ENCODE results near the gene B4GALNT1. TPM values are rescaled to one million over a fixed set of nuclear protein-coding genes. Genes with fewer than 3 reads are reported as not detected.

B4GALNT1 gene
- total and polyA plus RNA-seq, 9 of the 15 experiments (the other 6 are each of a cell fraction or from before 2014, with no cell fraction given), result 1.0 to 32.2 (median 9.8) TPM

DNA sequence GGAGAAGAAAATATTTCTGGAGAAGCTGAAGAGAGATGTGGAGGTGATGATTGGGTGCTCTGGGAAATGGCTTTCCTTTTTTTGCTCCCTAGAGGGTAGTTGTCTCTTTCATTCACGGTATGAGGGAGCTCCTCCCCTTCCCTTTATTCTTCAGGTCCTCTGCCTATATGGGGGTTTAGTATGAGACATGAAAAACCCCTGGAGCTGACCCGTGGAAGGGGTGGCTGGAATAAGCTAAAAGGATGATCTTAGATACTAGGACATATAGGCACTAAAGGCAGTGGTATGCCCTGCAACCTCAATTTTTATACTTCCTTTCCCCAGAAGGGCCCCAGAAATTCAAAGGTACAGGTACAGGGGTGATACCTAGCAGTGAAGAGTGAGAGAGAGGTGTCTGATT, 32.6 kb downstream of the B4GALNT1 start (continued):
- TF ChIP-seq TEAD2 (tag; IDR thresholded peaks at IDR 0.05) (no peak), ZNF76 (CRISPR knock-in tag; IDR thresholded peaks at IDR 0.05; ENCODE audit: borderline replicate concordance) (no peak), MCM7 (IDR thresholded peaks at IDR 0.05) (no peak)
- TF ChIP-seq, protein P1, sequence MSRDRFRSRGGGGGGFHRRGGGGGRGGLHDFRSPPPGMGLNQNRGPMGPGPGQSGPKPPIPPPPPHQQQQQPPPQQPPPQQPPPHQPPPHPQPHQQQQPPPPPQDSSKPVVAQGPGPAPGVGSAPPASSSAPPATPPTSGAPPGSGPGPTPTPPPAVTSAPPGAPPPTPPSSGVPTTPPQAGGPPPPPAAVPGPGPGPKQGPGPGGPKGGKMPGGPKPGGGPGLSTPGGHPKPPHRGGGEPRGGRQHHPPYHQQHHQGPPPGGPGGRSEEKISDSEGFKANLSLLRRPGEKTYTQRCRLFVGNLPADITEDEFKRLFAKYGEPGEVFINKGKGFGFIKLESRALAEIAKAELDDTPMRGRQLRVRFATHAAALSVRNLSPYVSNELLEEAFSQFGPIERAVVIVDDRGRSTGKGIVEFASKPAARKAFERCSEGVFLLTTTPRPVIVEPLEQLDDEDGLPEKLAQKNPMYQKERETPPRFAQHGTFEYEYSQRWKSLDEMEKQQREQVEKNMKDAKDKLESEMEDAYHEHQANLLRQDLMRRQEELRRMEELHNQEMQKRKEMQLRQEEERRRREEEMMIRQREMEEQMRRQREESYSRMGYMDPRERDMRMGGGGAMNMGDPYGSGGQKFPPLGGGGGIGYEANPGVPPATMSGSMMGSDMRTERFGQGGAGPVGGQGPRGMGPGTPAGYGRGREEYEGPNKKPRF (IDR thresholded peaks at IDR 0.05; ENCODE audit: low read depth, low read length), result no peak

DNA sequence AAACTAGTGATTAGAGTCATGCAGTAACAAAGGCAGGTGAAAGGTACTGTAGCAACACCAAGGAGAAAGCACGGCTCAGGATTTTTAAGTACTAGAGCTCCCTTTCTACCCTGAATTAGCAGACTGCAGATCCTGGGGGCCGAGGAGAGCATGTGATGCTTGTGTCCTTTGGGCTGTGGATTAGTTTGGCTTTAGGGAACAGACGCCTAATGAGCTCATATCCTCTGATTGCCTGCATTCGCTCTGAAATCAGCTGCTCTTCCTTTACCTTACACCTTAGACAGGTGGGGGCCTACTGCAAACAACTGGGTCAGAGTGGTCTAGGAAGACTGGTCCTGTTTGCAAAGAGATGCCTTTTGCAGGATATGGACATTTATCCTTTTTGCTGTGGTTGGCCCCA, 39.8 kb downstream of the B4GALNT1 start:
- no peaks in the 10 kb centered on the region for H3K27me3 ChIP-seq (ENCODE audit: control insufficient read depth in 2 of 2, insufficient read depth in 2 of 2, low read length in 2 of 2)
- H3K36me3 ChIP-seq (ENCODE audit: control insufficient read depth, insufficient read depth, low read length), result peaks cover 42% of the 10 kb centered on the region; the same call in 2 of the 3 replicates
- H3K27ac ChIP-seq (ENCODE audit: extremely low read depth, low read depth, low read length), result no peak overlapping the region
- 70% methylated on average over 4 of the region's 4 CpGs for WGBS (ENCODE audit: insufficient coverage, low coverage, missing lambda C conversion rate)
- no peak for ATAC-seq
- BruUV-seq (replicated peaks), result no TSS peak
- H3K9me1 ChIP-seq (ENCODE audit: control insufficient read depth, insufficient read depth, low read length), result no peaks in the 10 kb centered on the region
- peak overlapping the region in 1 of 2 experiments; percentile 22; a peak in 1 of 4 replicates for H3K9ac ChIP-seq (ENCODE audit: insufficient read depth in 1 of 2, low read depth in 2 of 2, low read length in 2 of 2)
- no peak for DNase-seq (ENCODE audit: extremely low read depth in 1 of 4, low spot score in 3 of 4)
- no peaks in the 10 kb centered on the region for H4K20me1 ChIP-seq (replicated peaks; ENCODE audit: control insufficient read depth, insufficient read depth, low read length)
- no peak overlapping the region for H3K4me2 ChIP-seq (ENCODE audit: insufficient read depth, low read length)
- intact Hi-C loops (cut with micrococcal nuclease) (no loop called here), in situ Hi-C loops (cut with MboI) (no loop called here)
- no peak for FAIRE-seq
- H2AFZ ChIP-seq (ENCODE audit: low read depth, low read length), result no peak overlapping the region
- no peak overlapping the region for H3K4me3 ChIP-seq
- ChIA-PET CTCF (ENCODE audit: low intra/inter-chr PET ratio) (no interaction called here), POLR2A (interaction anchor here (0.6 to 4.2 kb wide), 12 partner anchors 7 to 589 kb away, joined by 3 to 20 read pairs (median 4); partner anchors contain the start of genes DDIT3, OS9 and TSPAN31)
- H3K4me1 ChIP-seq (replicated peaks in 1 of 2; ENCODE audit: control insufficient read depth in 2 of 2, insufficient read depth in 2 of 2, low read length in 2 of 2), result peaks cover 22 to 23% of the 10 kb centered on the region in 2 experiments
- no peaks in the 10 kb centered on the region for H3K9me3 ChIP-seq (replicated peaks; ENCODE audit: control insufficient read depth, insufficient read depth, low read depth, low read length)
- peaks cover 27% of the 10 kb centered on the region for H3K79me2 ChIP-seq (ENCODE audit: control insufficient read depth, insufficient read depth, low read length)
- TF ChIP-seq, protein P2, sequence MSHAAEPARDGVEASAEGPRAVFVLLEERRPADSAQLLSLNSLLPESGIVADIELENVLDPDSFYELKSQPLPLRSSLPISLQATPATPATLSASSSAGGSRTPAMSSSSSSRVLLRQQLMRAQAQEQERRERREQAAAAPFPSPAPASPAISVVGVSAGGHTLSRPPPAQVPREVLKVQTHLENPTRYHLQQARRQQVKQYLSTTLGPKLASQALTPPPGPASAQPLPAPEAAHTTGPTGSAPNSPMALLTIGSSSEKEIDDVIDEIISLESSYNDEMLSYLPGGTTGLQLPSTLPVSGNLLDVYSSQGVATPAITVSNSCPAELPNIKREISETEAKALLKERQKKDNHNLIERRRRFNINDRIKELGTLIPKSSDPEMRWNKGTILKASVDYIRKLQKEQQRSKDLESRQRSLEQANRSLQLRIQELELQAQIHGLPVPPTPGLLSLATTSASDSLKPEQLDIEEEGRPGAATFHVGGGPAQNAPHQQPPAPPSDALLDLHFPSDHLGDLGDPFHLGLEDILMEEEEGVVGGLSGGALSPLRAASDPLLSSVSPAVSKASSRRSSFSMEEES (CRISPR knock-in tag; IDR thresholded peaks at IDR 0.05), result no peak
- no peak for TF ChIP-seq SP2 (IDR thresholded peaks at IDR 0.05; ENCODE audit: extremely low read depth, low read depth, low read length, poor library complexity, severe bottlenecking)
- TF ChIP-seq ZNF57 (CRISPR knock-in tag; IDR thresholded peaks at IDR 0.05), result no peak
- no peak for TF ChIP-seq MCM2 (IDR thresholded peaks at IDR 0.05; ENCODE audit: low read depth)
- TF ChIP-seq, protein P3, sequence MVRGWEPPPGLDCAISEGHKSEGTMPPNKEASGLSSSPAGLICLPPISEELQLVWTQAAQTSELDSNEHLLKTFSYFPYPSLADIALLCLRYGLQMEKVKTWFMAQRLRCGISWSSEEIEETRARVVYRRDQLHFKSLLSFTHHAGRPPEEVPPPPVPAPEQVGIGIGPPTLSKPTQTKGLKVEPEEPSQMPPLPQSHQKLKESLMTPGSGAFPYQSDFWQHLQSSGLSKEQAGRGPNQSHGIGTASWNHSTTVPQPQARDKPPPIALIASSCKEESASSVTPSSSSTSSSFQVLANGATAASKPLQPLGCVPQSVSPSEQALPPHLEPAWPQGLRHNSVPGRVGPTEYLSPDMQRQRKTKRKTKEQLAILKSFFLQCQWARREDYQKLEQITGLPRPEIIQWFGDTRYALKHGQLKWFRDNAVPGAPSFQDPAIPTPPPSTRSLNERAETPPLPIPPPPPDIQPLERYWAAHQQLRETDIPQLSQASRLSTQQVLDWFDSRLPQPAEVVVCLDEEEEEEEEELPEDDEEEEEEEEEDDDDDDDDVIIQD (CRISPR knock-in tag; IDR thresholded peaks at IDR 0.05), result no peak
- TF ChIP-seq ETV1 (tag; conservative IDR thresholded peaks at IDR 0.05; ENCODE audit: low read depth), result no peak
